Measurements from ENCODE around the gene AP4B1. TPM values are rescaled to one million over a fixed set of nuclear protein-coding genes. Genes with fewer than 3 reads are reported as not detected.

The AP4B1 gene
- total RNA-seq, 6 donors from 2014 or later, result 6.2 to 29.3 (median 14.0) TPM

DNA sequence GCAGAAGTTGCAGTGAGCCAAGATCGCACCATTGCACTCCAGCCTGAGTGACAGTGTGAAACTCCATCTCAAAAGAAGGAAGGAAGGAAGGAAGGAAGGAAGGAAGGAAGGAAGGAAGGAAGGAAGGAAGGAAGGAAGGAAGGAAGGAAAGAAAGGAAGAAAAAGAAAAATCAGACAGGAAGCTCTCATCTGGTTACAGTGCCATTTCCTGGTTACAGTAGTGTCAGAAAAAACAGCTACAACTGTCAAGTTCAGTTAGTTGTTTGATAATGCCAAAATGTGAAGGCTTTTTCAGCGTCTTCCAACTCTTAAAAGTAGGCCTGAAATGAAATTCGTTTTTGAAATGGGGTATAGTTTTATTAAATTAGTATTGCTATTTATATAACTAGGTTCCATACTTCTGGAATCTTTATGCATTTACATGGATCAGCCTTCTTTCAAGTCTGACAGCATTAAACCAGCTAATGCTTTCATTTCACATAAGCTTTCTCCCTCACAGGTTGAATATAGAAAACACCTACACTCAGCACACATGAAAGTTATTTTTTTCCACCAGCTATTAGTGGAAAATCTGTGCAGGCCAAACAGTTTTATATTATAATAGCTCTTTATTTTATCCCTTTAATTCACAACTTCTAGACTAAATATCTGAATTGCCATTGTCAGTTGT lies 54.3 kb downstream of the AP4B1 start:
- no peaks in the 10 kb centered on the region for H3K36me3 ChIP-seq
- WGBS, 2 donors, result 73% methylated on average over 3 of the region's 3 CpGs

DNA sequence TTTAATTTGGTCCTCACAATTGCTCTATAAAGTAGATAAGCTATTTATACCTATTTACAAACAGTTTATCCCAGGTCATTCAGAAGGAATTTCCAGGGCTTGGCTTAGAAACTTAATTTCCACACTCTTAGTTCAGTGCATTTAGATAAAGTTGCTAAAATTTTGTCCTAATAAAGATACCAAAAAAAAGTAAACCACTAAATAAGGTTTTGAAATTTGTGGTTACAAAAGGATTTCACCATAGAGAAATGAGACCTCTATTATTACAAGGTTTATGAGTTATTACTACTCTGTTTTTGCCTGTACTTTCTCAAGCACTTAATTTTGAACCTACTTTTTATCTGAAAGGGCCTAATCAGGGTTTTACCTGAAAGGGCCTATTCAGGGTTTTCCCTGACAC lies 55.5 kb downstream of the AP4B1 start:
- Histone ChIP-seq H3K36me3 (no peaks in the 10 kb centered on the region), H3K27ac (no peak overlapping the region), H3K4me1 (no peaks in the 10 kb centered on the region), H3K9me3 (no peaks in the 10 kb centered on the region), H3K27me3 (no peaks in the 10 kb centered on the region), H3K4me3 (no peak overlapping the region)
- ATAC-seq (ENCODE audit: low FRiP score in 2 of 2) (no peak), DNase-seq (no peak)
- no peak for TF ChIP-seq POLR2A (IDR thresholded peaks at IDR 0.05)
- TF ChIP-seq CTCF (IDR thresholded peaks at IDR 0.05), result no peak

More for the DNA sequence above, 54.3 kb downstream of the AP4B1 start:
- TF ChIP-seq EP300 (IDR thresholded peaks at IDR 0.05) (no peak), POLR2AphosphoS5 (IDR thresholded peaks at IDR 0.05) (no peak), CTCF (IDR thresholded peaks at IDR 0.05) (no peak), POLR2A (IDR thresholded peaks at IDR 0.05) (no peak)
- no peaks in the 10 kb centered on the region for H3K4me1 ChIP-seq
- no peak for DNase-seq
- no peak for ATAC-seq (ENCODE audit: low FRiP score in 2 of 2)
- no peaks in the 10 kb centered on the region for H3K27me3 ChIP-seq
- no peak overlapping the region for H3K4me3 ChIP-seq
- H3K27ac ChIP-seq, result no peak overlapping the region
- H3K9me3 ChIP-seq, result no peaks in the 10 kb centered on the region

DNA sequence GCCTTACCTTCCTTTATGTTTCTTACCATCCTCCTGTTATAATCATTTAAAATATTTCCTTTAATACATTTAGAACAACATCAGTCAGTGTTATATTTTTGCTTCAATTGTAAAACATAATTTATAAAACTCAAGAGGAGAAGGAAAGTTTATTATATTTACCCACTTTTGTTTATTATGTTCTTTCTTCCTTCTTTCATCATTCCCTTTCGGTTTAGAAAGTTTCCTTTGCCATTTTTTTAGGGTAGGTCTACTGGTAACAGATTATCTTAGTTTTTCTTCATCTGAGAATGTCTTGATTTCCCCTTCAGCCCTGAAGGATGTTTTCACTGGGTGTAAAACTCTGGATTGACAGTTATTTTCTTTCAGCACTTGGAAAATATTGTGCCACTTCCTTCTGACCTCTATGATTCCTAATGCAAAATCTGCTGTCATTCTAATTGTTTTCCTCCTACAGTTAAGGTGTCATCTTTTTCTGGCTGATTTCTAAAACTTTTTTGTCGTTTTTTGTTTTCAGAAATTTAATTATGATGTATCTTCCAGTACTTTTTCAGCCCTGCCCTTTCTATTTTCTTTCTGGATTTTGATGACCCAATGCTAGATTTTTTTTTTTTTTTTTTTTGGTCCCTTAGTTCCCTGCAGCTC lies 58.1 kb downstream of the AP4B1 start:
- Histone ChIP-seq H3K27me3 (no peaks in the 10 kb centered on the region), H3K27ac (no peak overlapping the region), H3K4me1 (no peaks in the 10 kb centered on the region), H3K36me3 (no peaks in the 10 kb centered on the region), H3K9me3 (no peaks in the 10 kb centered on the region), H3K4me3 (no peak overlapping the region)
- no peak for TF ChIP-seq POLR2AphosphoS5 (IDR thresholded peaks at IDR 0.05)
- TF ChIP-seq EP300 (IDR thresholded peaks at IDR 0.05), result no peak
- no peak for TF ChIP-seq POLR2A (IDR thresholded peaks at IDR 0.05)
- TF ChIP-seq CTCF (IDR thresholded peaks at IDR 0.05), result no peak
- ATAC-seq (ENCODE audit: low FRiP score in 2 of 2) (no peak), DNase-seq (no peak)
- WGBS, 2 donors, result 78 to 88% methylated on average over 2 of the region's 2 CpGs

Other genes with a start within 250 kb of the AP4B1 start
- 10 to 100 TPM; 14.7 to 42.3 (median 22.7) TPM for gene PHTF1, start 145.3 kb downstream of the AP4B1 start, total RNA-seq
- 10 to 100 TPM; 20.2 to 32.8 (median 23.6) TPM for gene RSBN1, start 92.3 kb downstream of the AP4B1 start, total RNA-seq
- gene PTPN22, start 33.1 kb downstream of the AP4B1 start, total RNA-seq, result 10 to 100 TPM in 3 of 6 donors, 1 to 10 TPM in 3; 6.7 to 15.2 (median 9.9) TPM
- 1 to 10 TPM; 1.0 to 6.2 (median 1.7) TPM for gene BCL2L15, start 17.2 kb downstream of the AP4B1 start, total RNA-seq
- 1 to 10 TPM; 3.0 to 9.1 (median 6.7) TPM for gene DCLRE1B, start 527 bp upstream of the AP4B1 start, total RNA-seq
- 10 to 100 TPM; 31.4 to 85.5 (median 64.0) TPM for gene HIPK1, start 24.5 kb upstream of the AP4B1 start, total RNA-seq
- 10 to 100 TPM; 11.5 to 59.9 (median 36.6) TPM for gene OLFML3, start 74.7 kb upstream of the AP4B1 start, total RNA-seq
- under 1 TPM in 1 of 6 donors, not detected in 5; 0.07 TPM for gene SYT6, start 249.1 kb upstream of the AP4B1 start, total RNA-seq